ENCODE measurements around the gene POLE3.

The POLE3 gene

GRCh38 chr9:113446323-113446740 lies 35.9 kb upstream of the POLE3 start:
- TF ChIP-seq TCF12 (IDR thresholded peaks at IDR 0.05; ENCODE audit: low read depth) (no peak), RAD21 (IDR thresholded peaks at IDR 0.05; ENCODE audit: low read depth) (peak; percentile 81)

- TF ChIP-seq REST (IDR thresholded peaks at IDR 0.05; ENCODE audit: low read depth) (no peak), RAD21 (IDR thresholded peaks at IDR 0.05; ENCODE audit: low read depth) (no peak), FOXM1 (IDR thresholded peaks at IDR 0.05; ENCODE audit: borderline replicate concordance, low read depth) (no peak), CREB1 (IDR thresholded peaks at IDR 0.05; ENCODE audit: low read depth) (no peak), EP300 (IDR thresholded peaks at IDR 0.05; ENCODE audit: borderline replicate concordance) (no peak), TCF12 (IDR thresholded peaks at IDR 0.05; ENCODE audit: low read depth) (no peak), TEAD4 (IDR thresholded peaks at IDR 0.05) (no peak), MAX (IDR thresholded peaks at IDR 0.05) (no peak), CEBPB (IDR thresholded peaks at IDR 0.05) (no peak), TAF1 (IDR thresholded peaks at IDR 0.05; ENCODE audit: low read depth) (no peak)
Observed at GRCh38 chr9:113444736-113445135, 34.3 kb upstream of the POLE3 start.

DNA sequence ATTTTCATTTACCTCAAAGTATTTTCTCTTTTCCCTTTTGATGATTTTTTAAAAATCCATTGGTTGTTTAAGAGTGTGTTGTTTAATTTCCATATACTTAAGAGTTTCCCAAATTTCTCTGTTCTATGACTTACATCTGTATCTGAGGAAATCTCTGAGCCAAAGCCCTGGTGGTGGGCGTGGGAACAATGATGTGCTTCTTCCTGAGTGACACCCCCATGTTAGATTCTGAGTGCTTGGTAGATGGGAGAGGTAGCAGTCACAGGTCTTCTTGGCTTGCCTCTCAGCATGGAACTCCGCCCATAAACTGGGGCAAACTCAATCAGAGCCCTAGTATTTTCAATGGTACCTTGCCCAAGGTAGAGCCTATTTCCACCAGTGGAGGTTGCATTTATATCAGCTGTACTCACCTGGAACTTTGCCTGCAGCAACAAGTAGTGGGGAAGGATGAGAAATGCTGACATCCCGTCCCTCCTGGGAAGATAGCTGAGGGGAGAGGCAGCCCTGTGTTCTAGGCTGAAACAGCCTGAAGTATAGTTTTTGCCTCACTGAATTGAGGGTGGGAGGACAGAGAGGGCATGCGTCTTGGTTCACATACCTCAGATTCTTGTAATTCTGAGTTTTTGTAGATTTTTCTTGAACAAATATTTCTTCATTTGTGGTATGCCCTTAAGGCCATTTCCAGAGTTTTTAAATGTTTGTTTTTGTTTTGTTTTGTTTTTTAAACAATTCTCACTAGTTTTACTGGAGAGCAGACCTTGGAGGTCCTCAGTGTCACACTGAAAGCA lies 26.4 kb upstream of the POLE3 start:
- TF ChIP-seq EP300 (IDR thresholded peaks at IDR 0.05; ENCODE audit: borderline replicate concordance) = no peak
- TF ChIP-seq TEAD4 (IDR thresholded peaks at IDR 0.05) = no peak
- no peak for TF ChIP-seq TCF12 (IDR thresholded peaks at IDR 0.05; ENCODE audit: low read depth)
- no peak for TF ChIP-seq NFIC (IDR thresholded peaks at IDR 0.05)
- TF ChIP-seq, protein P1, sequence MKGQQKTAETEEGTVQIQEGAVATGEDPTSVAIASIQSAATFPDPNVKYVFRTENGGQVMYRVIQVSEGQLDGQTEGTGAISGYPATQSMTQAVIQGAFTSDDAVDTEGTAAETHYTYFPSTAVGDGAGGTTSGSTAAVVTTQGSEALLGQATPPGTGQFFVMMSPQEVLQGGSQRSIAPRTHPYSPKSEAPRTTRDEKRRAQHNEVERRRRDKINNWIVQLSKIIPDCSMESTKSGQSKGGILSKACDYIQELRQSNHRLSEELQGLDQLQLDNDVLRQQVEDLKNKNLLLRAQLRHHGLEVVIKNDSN (IDR thresholded peaks at IDR 0.05) = no peak
- TF ChIP-seq TAF1 (IDR thresholded peaks at IDR 0.05; ENCODE audit: low read depth) = no peak
- no peak for TF ChIP-seq FOXM1 (IDR thresholded peaks at IDR 0.05; ENCODE audit: borderline replicate concordance, low read depth)
- no peak for TF ChIP-seq ZBTB7A (IDR thresholded peaks at IDR 0.05; ENCODE audit: low read depth)
- TF ChIP-seq REST (IDR thresholded peaks at IDR 0.05; ENCODE audit: low read depth) = no peak

GRCh38 chr9:113431191-113431590 lies 20.7 kb upstream of the POLE3 start:
- TF ChIP-seq, protein P1 (IDR thresholded peaks at IDR 0.05) = no peak
- no peak for TF ChIP-seq REST (IDR thresholded peaks at IDR 0.05; ENCODE audit: low read depth)
- TF ChIP-seq EGR1 (IDR thresholded peaks at IDR 0.05) = no peak
- TF ChIP-seq EP300 (IDR thresholded peaks at IDR 0.05; ENCODE audit: borderline replicate concordance) = no peak
- no peak for TF ChIP-seq CEBPB (IDR thresholded peaks at IDR 0.05)
- TF ChIP-seq FOXM1 (IDR thresholded peaks at IDR 0.05; ENCODE audit: borderline replicate concordance, low read depth) = no peak
- no peak for TF ChIP-seq YY1 (IDR thresholded peaks at IDR 0.05; ENCODE audit: low read depth)

GRCh38 chr9:113428062-113428615 lies 17.7 kb upstream of the POLE3 start:
- TF ChIP-seq NFIC (IDR thresholded peaks at IDR 0.05) (no peak), EP300 (IDR thresholded peaks at IDR 0.05; ENCODE audit: borderline replicate concordance) (no peak), CEBPB (IDR thresholded peaks at IDR 0.05) (no peak), TAF1 (IDR thresholded peaks at IDR 0.05; ENCODE audit: low read depth) (no peak), ZBTB7A (IDR thresholded peaks at IDR 0.05; ENCODE audit: low read depth) (no peak), MAX (IDR thresholded peaks at IDR 0.05) (no peak), TEAD4 (IDR thresholded peaks at IDR 0.05) (no peak), RAD21 (IDR thresholded peaks at IDR 0.05; ENCODE audit: low read depth) (no peak), EGR1 (IDR thresholded peaks at IDR 0.05) (no peak), CREB1 (IDR thresholded peaks at IDR 0.05; ENCODE audit: low read depth) (no peak), FOXM1 (IDR thresholded peaks at IDR 0.05; ENCODE audit: borderline replicate concordance, low read depth) (no peak), TCF12 (IDR thresholded peaks at IDR 0.05; ENCODE audit: low read depth) (no peak), YY1 (IDR thresholded peaks at IDR 0.05; ENCODE audit: low read depth) (no peak), REST (IDR thresholded peaks at IDR 0.05; ENCODE audit: low read depth) (no peak)
- TF ChIP-seq, protein P1 (IDR thresholded peaks at IDR 0.05) = no peak
